ENCODE data around the gene EIF2AK3.

GRCh38 chr2:88557290-88557689 lies 70.0 kb downstream of the EIF2AK3 start:
- TF ChIP-seq, protein P1, sequence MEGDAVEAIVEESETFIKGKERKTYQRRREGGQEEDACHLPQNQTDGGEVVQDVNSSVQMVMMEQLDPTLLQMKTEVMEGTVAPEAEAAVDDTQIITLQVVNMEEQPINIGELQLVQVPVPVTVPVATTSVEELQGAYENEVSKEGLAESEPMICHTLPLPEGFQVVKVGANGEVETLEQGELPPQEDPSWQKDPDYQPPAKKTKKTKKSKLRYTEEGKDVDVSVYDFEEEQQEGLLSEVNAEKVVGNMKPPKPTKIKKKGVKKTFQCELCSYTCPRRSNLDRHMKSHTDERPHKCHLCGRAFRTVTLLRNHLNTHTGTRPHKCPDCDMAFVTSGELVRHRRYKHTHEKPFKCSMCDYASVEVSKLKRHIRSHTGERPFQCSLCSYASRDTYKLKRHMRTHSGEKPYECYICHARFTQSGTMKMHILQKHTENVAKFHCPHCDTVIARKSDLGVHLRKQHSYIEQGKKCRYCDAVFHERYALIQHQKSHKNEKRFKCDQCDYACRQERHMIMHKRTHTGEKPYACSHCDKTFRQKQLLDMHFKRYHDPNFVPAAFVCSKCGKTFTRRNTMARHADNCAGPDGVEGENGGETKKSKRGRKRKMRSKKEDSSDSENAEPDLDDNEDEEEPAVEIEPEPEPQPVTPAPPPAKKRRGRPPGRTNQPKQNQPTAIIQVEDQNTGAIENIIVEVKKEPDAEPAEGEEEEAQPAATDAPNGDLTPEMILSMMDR (IDR thresholded peaks at IDR 0.05), result no peak
- no peak for TF ChIP-seq POLR2A (IDR thresholded peaks at IDR 0.05)

All from upper lobe of left lung (tissue), 4 donors.